ENCODE measurements around the gene THSD7B.

Gene THSD7B

DNA sequence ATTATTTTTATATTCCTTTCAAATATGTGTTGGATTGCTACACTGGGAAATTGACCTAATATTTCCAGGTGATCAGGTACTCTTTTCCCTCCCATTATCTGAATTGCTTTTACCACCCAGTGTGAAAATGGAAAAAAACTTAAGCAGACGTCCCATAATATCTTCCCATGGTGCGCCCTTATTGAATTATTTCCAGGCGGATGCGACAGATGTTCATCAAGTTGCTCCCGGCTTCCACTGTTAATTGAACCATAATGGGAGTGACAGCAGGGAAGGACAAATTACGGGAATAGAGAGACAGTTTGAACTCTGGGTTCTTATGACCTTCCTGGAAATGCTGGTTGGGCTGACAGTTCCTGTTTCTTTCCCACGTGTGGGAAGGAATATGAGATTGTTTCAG, 93.3 kb downstream of the THSD7B start:
- no peak overlapping the region for H3K4me3 ChIP-seq (ENCODE audit: control insufficient read depth, low read depth, low read length)
- TF ChIP-seq, protein P1, sequence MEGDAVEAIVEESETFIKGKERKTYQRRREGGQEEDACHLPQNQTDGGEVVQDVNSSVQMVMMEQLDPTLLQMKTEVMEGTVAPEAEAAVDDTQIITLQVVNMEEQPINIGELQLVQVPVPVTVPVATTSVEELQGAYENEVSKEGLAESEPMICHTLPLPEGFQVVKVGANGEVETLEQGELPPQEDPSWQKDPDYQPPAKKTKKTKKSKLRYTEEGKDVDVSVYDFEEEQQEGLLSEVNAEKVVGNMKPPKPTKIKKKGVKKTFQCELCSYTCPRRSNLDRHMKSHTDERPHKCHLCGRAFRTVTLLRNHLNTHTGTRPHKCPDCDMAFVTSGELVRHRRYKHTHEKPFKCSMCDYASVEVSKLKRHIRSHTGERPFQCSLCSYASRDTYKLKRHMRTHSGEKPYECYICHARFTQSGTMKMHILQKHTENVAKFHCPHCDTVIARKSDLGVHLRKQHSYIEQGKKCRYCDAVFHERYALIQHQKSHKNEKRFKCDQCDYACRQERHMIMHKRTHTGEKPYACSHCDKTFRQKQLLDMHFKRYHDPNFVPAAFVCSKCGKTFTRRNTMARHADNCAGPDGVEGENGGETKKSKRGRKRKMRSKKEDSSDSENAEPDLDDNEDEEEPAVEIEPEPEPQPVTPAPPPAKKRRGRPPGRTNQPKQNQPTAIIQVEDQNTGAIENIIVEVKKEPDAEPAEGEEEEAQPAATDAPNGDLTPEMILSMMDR (IDR thresholded peaks at IDR 0.05; ENCODE audit: control insufficient read depth, insufficient read depth, low read depth, low read length, missing control alignments): no peak
- DNase-seq (ENCODE audit: low read depth): no peak

DNA sequence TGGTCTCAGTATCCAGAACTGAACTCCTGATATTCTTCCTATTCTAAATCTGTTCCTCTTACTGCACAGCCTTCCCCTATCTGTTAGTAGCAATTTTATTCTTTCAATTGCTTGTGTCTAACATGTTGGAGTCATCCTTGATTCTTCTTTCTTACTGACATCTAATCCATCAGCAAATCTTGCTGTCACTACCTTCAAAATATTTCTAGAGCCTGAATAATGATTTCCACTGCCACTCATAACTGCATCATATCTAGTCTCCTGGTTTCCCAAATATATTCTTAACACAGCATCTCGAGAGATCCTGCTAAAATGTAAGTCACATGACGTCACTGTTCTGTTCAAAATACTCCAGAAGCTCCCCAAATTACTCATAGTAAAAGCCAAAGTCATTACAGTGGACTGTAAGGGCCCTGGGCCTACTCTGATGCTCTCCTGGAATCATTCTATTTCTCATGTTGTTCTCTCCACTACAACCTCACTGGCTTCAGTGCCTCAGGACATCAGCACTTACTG, 95.2 kb downstream of the THSD7B start:
- DNase-seq (ENCODE audit: low read depth): no peak
- H3K4me3 ChIP-seq (ENCODE audit: control insufficient read depth, low read depth, low read length): no peak overlapping the region
- TF ChIP-seq, protein P1 (IDR thresholded peaks at IDR 0.05; ENCODE audit: control insufficient read depth, insufficient read depth, low read depth, low read length, missing control alignments): no peak

DNA sequence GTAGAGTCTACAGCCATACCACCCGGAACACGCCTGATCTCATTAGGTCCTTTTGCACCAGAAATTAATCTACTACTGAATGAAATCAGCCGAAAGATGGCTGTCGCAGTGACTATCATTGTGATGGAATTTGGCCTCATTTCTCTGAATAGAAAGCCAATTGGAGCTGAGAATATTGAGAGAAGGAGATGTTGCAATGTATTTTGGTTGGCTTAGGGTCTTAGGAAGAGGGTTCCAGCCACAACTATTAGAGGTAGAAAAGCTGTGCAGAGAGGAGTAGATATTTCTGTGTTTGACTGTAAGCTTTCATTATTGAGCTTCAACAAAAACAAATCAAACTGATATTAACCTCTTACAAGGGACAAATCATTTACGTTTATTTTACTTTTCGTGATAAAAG, 98.1 kb downstream of the THSD7B start:
- no peak for DNase-seq (ENCODE audit: low read depth)
- no peak overlapping the region for H3K4me3 ChIP-seq (ENCODE audit: control insufficient read depth, low read depth, low read length)
- TF ChIP-seq, protein P1 (IDR thresholded peaks at IDR 0.05; ENCODE audit: control insufficient read depth, insufficient read depth, low read depth, low read length, missing control alignments): no peak

DNA sequence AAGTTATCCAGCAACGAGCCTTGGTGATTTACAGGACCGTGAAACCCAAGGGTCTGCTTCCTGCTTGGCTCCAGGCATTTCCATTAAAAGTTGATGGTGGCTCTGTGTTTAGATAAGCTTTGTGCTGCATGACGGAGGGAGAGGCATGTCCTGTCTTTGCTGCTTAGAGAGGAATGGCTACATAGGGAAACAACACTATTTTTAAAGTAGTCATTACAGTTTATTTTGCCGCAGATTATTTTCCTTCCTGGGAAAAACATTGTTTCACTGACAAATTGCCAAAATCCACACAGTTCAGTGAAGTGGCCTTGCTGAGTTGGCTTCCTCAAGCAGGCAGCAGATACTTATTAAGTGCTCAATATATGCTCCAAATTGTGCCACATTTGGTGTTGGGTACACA, 98.5 kb downstream of the THSD7B start:
- DNase-seq (ENCODE audit: low read depth): no peak
- TF ChIP-seq, protein P1 (IDR thresholded peaks at IDR 0.05; ENCODE audit: control insufficient read depth, insufficient read depth, low read depth, low read length, missing control alignments): no peak

DNA sequence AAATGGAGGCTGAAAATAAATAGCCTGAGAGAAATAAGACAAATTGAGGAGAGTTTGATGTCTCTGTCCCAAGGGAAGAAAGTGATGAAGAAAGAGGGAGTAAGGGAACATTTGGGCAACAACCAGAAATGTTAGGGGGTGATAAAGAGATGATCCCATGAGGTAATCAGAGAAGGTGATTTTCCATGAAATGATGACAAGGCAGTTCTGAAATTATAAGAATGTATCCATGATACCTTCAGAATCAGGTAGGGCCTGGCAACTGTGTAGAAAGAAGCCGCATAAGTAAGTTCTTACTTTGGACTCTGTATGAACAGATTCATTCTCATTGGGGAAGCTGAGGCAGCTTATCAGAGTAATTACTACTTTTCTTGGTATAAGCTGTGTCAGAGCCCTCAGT, 106.1 kb downstream of the THSD7B start:
- no peak for DNase-seq (ENCODE audit: low read depth)
- H3K4me3 ChIP-seq (ENCODE audit: control insufficient read depth, low read depth, low read length): no peak overlapping the region
- TF ChIP-seq, protein P1 (IDR thresholded peaks at IDR 0.05; ENCODE audit: control insufficient read depth, insufficient read depth, low read depth, low read length, missing control alignments): no peak

More for the DNA sequence above, 98.5 kb downstream of the THSD7B start:
- H3K4me3 ChIP-seq (ENCODE audit: control insufficient read depth, low read depth, low read length): no peak overlapping the region

DNA sequence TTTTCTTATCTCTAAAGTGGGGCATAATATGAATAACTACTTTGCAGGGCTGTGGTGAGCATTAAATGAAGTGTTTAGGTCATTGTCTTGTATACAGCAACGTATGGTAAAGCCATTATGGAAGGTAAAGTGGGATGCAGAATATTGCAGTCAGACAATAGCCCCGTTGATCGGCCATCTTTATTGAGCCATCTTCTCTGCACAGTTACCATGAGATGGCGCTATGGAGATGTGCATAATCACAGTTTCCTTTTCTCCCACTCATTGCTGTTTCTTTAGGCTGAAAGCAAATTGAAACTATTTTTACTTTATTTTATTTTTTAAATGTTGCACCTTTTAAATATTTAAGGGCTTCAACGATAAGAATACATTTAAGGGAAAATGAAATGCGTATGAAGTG, 108.9 kb downstream of the THSD7B start:
- TF ChIP-seq, protein P1 (IDR thresholded peaks at IDR 0.05; ENCODE audit: control insufficient read depth, insufficient read depth, low read depth, low read length, missing control alignments): no peak
- H3K4me3 ChIP-seq (ENCODE audit: control insufficient read depth, low read depth, low read length): no peak overlapping the region
- no peak for DNase-seq (ENCODE audit: low read depth)

DNA sequence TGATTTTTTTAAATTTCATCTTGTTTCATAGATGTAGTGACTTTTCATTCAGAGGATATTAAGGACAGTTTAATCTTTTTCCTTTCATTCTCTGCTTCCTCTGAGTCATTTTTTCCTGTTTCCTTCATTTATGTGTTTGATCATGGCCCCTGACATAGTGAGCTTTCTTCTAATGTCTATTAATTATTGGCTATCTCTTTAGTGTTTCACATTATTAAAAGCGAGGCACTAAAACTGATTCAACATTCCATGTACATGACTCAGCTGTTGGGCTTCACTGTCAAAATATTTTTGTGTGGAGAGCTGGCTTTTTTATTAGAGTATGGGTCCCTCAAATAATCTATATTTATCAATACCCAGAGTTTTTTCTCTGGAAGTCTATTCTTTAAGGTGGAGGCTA, 125.8 kb downstream of the THSD7B start:
- H3K4me3 ChIP-seq (ENCODE audit: control insufficient read depth, low read depth, low read length): no peak overlapping the region
- DNase-seq (ENCODE audit: low read depth): no peak
- TF ChIP-seq, protein P1 (IDR thresholded peaks at IDR 0.05; ENCODE audit: control insufficient read depth, insufficient read depth, low read depth, low read length, missing control alignments): no peak

Measured in AG09309 (cell line).